HepG2 (cell line): ENCODE results near the gene C4orf33. TPM values are rescaled to one million over a fixed set of nuclear protein-coding genes. Genes with fewer than 3 reads are reported as not detected.

Experiments used
- ATAC-seq: fragments of 200-7000 bp; cut with Tn5 transposase; 3 replicates; pipeline ENCODE4 v1.9.1; 2020; ENCODE audit warnings: mild to moderate bottlenecking, moderate library complexity
- BruUV-seq: library from RNA; stranded (reverse); fragments of 400-500 nt; replicated peaks from 2 replicates; lab custom pipeline; 2021; lab: Mats Ljungman, UMichigan
- CTCF ChIA-PET: fragments of 300-600 bp; formaldehyde crosslinking; extraction: SDS; loops from one replicate; lab custom pipeline; 2021; ENCODE audit warnings: low total read pairs, inconsistent platforms, low intra/inter-chr PET ratio; lab: Yijun Ruan, JAX
- POLR2A ChIA-PET: fragments of 350-600 bp; sonication (Branson Sonifier 250); formaldehyde crosslinking; loops from one replicate; lab custom pipeline; 2020; ENCODE audit warnings: antibody characterized with exemption, inconsistent platforms; lab: Yijun Ruan, JAX
- DNase-seq: peaks from one replicate; pipeline ENCODE4 v3.0.0-alpha.2; 2015; ENCODE audit warnings: low spot score
- FAIRE-seq: peaks from 3 replicates; lab custom pipeline; 2011; peaks lifted over from hg19 to GRCh38; lab: Jason Lieb, UNC
- H2AFZ ChIP-seq: one replicate; pipeline ENCODE4 v1.6.1; 2011; ENCODE audit warnings: low read length, inconsistent platforms
- H3K27ac ChIP-seq: fragments of 300-600 bp; 3 replicates; pipeline ENCODE4 v1.8.0; 2011; ENCODE audit warnings: mixed run types, mild to moderate bottlenecking, mixed read lengths, low read length, inconsistent platforms; ENCODE audit not compliant: insufficient read depth; ENCODE audit errors: extremely low read length
- H3K27me3 ChIP-seq, 2 experiments: fragments of 200-600 bp in 1 of 2; 2 replicates in 1 of 2; 3 replicates in 1 of 2; pipeline versions ENCODE4 v1.6.0 to v1.8.0; 2011; ENCODE audit warnings: low read length in 2 of 2, mild to moderate bottlenecking in 2 of 2, moderate library complexity in 2 of 2, inconsistent platforms in 1 of 2; ENCODE audit not compliant: insufficient read depth in 2 of 2, control insufficient read depth in 1 of 2
- H3K36me3 ChIP-seq, 2 experiments: fragments of 200-600 bp in 1 of 2; replicated peaks in 1 of 2; 2 replicates in 1 of 2; 3 replicates in 1 of 2; pipeline versions ENCODE4 v1.5.1 to v1.8.0; 2011; ENCODE audit warnings: low read length in 2 of 2, inconsistent platforms in 1 of 2; ENCODE audit not compliant: insufficient read depth in 2 of 2, control insufficient read depth in 1 of 2
- H3K4me1 ChIP-seq: 2 replicates; pipeline ENCODE4 v1.5.1; 2012; ENCODE audit warnings: low read length, inconsistent platforms; ENCODE audit not compliant: insufficient read depth
- H3K4me2 ChIP-seq: 2 replicates; pipeline ENCODE4 v1.6.0; 2011; ENCODE audit warnings: low read depth, low read length, inconsistent platforms
- H3K4me3 ChIP-seq, 3 experiments: fragments of 200-600 bp in 1 of 3; sonication (generic), shearing (Covaris generic) in 1 of 3; replicated peaks in 1 of 3; 2 replicates each; pipeline ENCODE4 v1.5.1; 2011 to 2016; ENCODE audit warnings: low read length in 3 of 3, inconsistent platforms in 2 of 3, low read depth in 2 of 3, mild to moderate bottlenecking in 2 of 3, control low read depth in 1 of 3, mixed read lengths in 1 of 3; ENCODE audit not compliant: insufficient read depth in 1 of 3
- H3K79me2 ChIP-seq: one replicate; pipeline ENCODE4 v1.6.1; 2011; ENCODE audit warnings: low read length, inconsistent platforms; ENCODE audit not compliant: insufficient read depth
- H3K9ac ChIP-seq: 2 replicates; pipeline ENCODE4 v1.6.0; 2011; ENCODE audit warnings: mild to moderate bottlenecking, low read depth, low read length, inconsistent platforms; ENCODE audit not compliant: insufficient read depth
- H3K9me3 ChIP-seq: 2 replicates; pipeline ENCODE4 v1.5.1; 2012; ENCODE audit warnings: mild to moderate bottlenecking, low read length
- H4K20me1 ChIP-seq: 2 replicates; pipeline ENCODE4 v1.6.0; 2011; ENCODE audit warnings: inconsistent platforms, mild to moderate bottlenecking, low read length, moderate library complexity; ENCODE audit not compliant: insufficient read depth
- FOXA3 ChIP-seq: IDR thresholded peaks from 2 replicates; pipeline ENCODE4 v1.6.1; 2016; ENCODE audit warnings: missing genetic modification reagents, missing compliant biosample characterization
- HCFC1 ChIP-seq: fragments of 150-350 bp; IDR thresholded peaks from 2 replicates; pipeline ENCODE4 v1.6.1; 2014; ENCODE audit warnings: low read depth, low read length
- JUN ChIP-seq: sonication (generic); formaldehyde crosslinking; IDR thresholded peaks from 2 replicates; pipeline ENCODE4 v1.4.0; 2020; ENCODE audit warnings: mild to moderate bottlenecking, missing genetic modification reagents
- TFDP1 ChIP-seq: IDR thresholded peaks from 2 replicates; pipeline ENCODE4 v1.6.1; 2016; ENCODE audit warnings: missing compliant biosample characterization, missing genetic modification reagents, borderline replicate concordance
- ZNF451 ChIP-seq: sonication (generic); formaldehyde crosslinking; IDR thresholded peaks from 2 replicates; pipeline ENCODE4 v1.5.0; 2020; ENCODE audit warnings: mild to moderate bottlenecking, missing genetic modification reagents
- ZNF773 ChIP-seq: sonication (generic); formaldehyde crosslinking; IDR thresholded peaks from 2 replicates; pipeline ENCODE4 v1.4.0; 2020; ENCODE audit warnings: missing genetic modification reagents, borderline replicate concordance
- ZNF792 ChIP-seq: IDR thresholded peaks from 2 replicates; pipeline ENCODE4 v1.6.1; 2016
- in situ Hi-C: cut with HindIII; loops from 2 replicates; pipeline ENCODE4 v1.10.0; 2017; ENCODE audit warnings: low pct_unique_long_range_greater_than_20kb; ENCODE audit not compliant: extremely low pct_ligation_motif_present
- intact Hi-C: fragments of 100-400 bp; cut with micrococcal nuclease; formaldehyde crosslinking; loops from one replicate; pipeline ENCODE4 v1.10.0; 2022; ENCODE audit not compliant: unreplicated experiment
- polyA plus RNA-seq, 8 experiments: library from polyadenylated mRNA; depleted of rRNA in 3 of 8; stranded (reverse) in 7 of 8; unstranded in 1 of 8; fragments of >200 nt; fragmentation: Illumina TruSeq in 4 of 8; extraction: Trizol in 4 of 8; gene quantifications; 2 replicates each; pipeline versions ENCODE4 v1.2.1 to v1.2.3, GENCODE V29; 2011 to 2016; ENCODE audit warnings: low read depth in 4 of 8, missing spikeins in 1 of 8, mixed read lengths in 1 of 8; ENCODE audit not compliant: insufficient read depth in 1 of 8
- total RNA-seq, 5 experiments: library from RNA; depleted of rRNA; stranded (reverse); fragments of >200 nt; fragmentation: Illumina TruSeq; extraction: Trizol; gene quantifications; 2 replicates each; pipeline ENCODE4 v1.2.3, GENCODE V29; 2016; ENCODE audit warnings: low read depth in 1 of 5
- TF ChIP-seq, protein P1 (sequence below): sonication (generic); formaldehyde crosslinking; IDR thresholded peaks from 2 replicates; pipeline ENCODE4 v1.4.0; 2020; ENCODE audit warnings: missing genetic modification reagents
- TF ChIP-seq, protein P2 (sequence below): sonication (generic); formaldehyde crosslinking; IDR thresholded peaks from 2 replicates; pipeline ENCODE4 v1.9.0; 2021; ENCODE audit warnings: missing genetic modification reagents, mild to moderate bottlenecking, borderline replicate concordance

Gene C4orf33
- total and polyA plus RNA-seq, 2 of the 13 experiments (the other 11 are each of a cell fraction or from before 2014, with no cell fraction given), result 2.8 to 3.3 TPM

DNA sequence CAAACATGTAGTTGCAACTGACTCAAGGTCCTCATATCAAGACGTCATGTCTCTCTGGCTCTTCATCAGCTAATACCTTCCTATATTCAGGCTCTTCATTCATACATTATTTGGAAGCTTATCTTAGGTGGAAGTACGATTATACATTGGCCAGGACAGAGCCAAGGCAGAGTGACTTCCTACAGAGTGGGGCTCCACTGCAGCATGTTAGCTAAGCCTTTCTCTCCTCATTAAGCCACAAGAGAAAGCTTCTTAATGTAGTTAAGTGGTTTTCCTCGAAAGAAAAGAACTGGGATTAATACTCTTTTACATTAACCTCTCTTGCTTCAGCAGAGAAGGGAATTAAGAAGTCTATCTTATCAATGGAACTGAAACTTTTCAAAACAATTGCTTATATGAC, 15.0 kb downstream of the C4orf33 start (continued):
- no peak for TF ChIP-seq FOXA3
- TF ChIP-seq TFDP1, result no peak
- no peak for TF ChIP-seq ZNF451 (CRISPR knock-in tag)
- no peak for TF ChIP-seq JUN (CRISPR knock-in tag)
- TF ChIP-seq ZNF773, result no peak
- TF ChIP-seq ZNF792 (CRISPR knock-in tag), result no peak
- TF ChIP-seq, protein P1, sequence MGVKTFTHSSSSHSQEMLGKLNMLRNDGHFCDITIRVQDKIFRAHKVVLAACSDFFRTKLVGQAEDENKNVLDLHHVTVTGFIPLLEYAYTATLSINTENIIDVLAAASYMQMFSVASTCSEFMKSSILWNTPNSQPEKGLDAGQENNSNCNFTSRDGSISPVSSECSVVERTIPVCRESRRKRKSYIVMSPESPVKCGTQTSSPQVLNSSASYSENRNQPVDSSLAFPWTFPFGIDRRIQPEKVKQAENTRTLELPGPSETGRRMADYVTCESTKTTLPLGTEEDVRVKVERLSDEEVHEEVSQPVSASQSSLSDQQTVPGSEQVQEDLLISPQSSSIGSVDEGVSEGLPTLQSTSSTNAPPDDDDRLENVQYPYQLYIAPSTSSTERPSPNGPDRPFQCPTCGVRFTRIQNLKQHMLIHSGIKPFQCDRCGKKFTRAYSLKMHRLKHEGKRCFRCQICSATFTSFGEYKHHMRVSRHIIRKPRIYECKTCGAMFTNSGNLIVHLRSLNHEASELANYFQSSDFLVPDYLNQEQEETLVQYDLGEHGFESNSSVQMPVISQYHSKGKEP (CRISPR knock-in tag), result no peak

DNA sequence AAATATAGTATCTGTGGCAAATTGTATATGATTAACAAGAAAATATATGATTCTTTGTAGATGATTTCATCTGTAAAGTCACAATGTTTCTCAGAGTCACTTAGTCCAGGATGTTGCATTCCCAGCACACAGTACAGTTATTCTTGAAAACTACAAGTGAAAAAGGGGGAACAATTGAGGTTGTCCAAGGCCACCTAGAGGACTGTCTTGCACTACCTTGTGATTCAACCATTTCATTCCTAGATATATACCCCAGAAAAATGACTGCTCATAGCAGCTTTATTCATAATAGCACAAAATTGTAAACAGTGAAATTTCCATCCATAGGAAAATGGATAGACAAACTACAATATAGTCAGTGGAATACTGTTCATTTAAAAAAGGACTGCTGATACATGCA, 16.0 kb downstream of the C4orf33 start:
- no peak for FAIRE-seq
- no peak for DNase-seq
- Histone ChIP-seq H3K4me2 (no peak overlapping the region), H2AFZ (no peak overlapping the region), H3K36me3 (no peaks in the 10 kb centered on the region), H3K27ac (no peak overlapping the region), H4K20me1 (no peaks in the 10 kb centered on the region), H3K4me3 (no peak overlapping the region), H3K27me3 (no peaks in the 10 kb centered on the region), H3K79me2 (no peaks in the 10 kb centered on the region), H3K9ac (no peak overlapping the region), H3K9me3 (no peaks in the 10 kb centered on the region), H3K4me1 (no peaks in the 10 kb centered on the region)
- ATAC-seq, result no peak
- POLR2A ChIA-PET, result no interaction called here
- TF ChIP-seq, protein P2, sequence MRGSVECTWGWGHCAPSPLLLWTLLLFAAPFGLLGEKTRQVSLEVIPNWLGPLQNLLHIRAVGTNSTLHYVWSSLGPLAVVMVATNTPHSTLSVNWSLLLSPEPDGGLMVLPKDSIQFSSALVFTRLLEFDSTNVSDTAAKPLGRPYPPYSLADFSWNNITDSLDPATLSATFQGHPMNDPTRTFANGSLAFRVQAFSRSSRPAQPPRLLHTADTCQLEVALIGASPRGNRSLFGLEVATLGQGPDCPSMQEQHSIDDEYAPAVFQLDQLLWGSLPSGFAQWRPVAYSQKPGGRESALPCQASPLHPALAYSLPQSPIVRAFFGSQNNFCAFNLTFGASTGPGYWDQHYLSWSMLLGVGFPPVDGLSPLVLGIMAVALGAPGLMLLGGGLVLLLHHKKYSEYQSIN (CRISPR knock-in tag), result no peak
- no peak for TF ChIP-seq HCFC1
- in situ Hi-C loops (no loop called here), intact Hi-C loops (no loop called here)
- BruUV-seq, result no TSS peak
- CTCF ChIA-PET, result no interaction called here
